SK-N-SH (cell line): ENCODE results near the gene ADISSP. TPM values are rescaled to one million over a fixed set of nuclear protein-coding genes. Genes with fewer than 3 reads are reported as not detected.
A peak's percentile ranks its signal among the peaks of the same experiment; 100 is the strongest.

Experiments used
- CTCF ChIA-PET: fragments of 300-600, 350-600 bp; formaldehyde crosslinking; extraction: SDS; loops from one replicate; lab custom pipeline; 2021; lab: Yijun Ruan, JAX
- POLR2A ChIA-PET: fragments of 350-600 bp; sonication (Branson Sonifier 250); formaldehyde crosslinking; extraction: SDS; loops from one replicate; lab custom pipeline; 2020; ENCODE audit warnings: antibody characterized with exemption, inconsistent platforms; lab: Yijun Ruan, JAX
- DNase-seq: peaks from one replicate; pipeline ENCODE4 v3.0.0; 2012
- H2AFZ ChIP-seq: fragments of 200-600 bp; sonication (generic); 2 replicates; pipeline ENCODE4 v1.8.1; 2016; ENCODE audit warnings: antibody characterized with exemption, mild to moderate bottlenecking, low read depth
- H3F3A ChIP-seq: fragments of 200-600 bp; sonication (generic); replicated peaks from 2 replicates; pipeline ENCODE3; 2016; ENCODE audit warnings: antibody characterized with exemption, mild to moderate bottlenecking; ENCODE audit not compliant: insufficient read depth
- H3K27ac ChIP-seq, 2 experiments: fragments of 200-500 bp in 1 of 2; fragments of 200-600 bp in 1 of 2; sonication (Bioruptor generic) in 1 of 2; sonication (generic), shearing (Covaris generic) in 1 of 2; 2 replicates each; pipeline versions ENCODE4 v1.5.1 to v1.6.1; 2014 to 2016; ENCODE audit warnings: low read depth in 2 of 2, inconsistent platforms in 1 of 2, low read length in 1 of 2, mild to moderate bottlenecking in 1 of 2, mixed read lengths in 1 of 2
- H3K27me3 ChIP-seq: fragments of 200-600 bp; sonication (generic), shearing (Covaris generic); 2 replicates; pipeline ENCODE4 v1.6.1; 2016; ENCODE audit warnings: mixed run types; ENCODE audit not compliant: insufficient read depth
- H3K36me3 ChIP-seq, 2 experiments: fragments of 200-500 bp in 1 of 2; fragments of 200-600 bp in 1 of 2; sonication (Bioruptor generic) in 1 of 2; sonication (generic) in 1 of 2; replicated peaks in 1 of 2; 2 replicates each; pipeline versions ENCODE3 to v1.5.1; 2014 to 2016; ENCODE audit warnings: low read length in 1 of 2, mild to moderate bottlenecking in 1 of 2; ENCODE audit not compliant: insufficient read depth in 2 of 2, control insufficient read depth in 1 of 2
- H3K4me1 ChIP-seq, 2 experiments: fragments of 200-500 bp in 1 of 2; fragments of 200-600 bp in 1 of 2; sonication (Bioruptor generic) in 1 of 2; sonication (generic), shearing (Covaris generic) in 1 of 2; 2 replicates each; pipeline versions ENCODE4 v1.5.1 to v1.6.1; 2014 to 2016; ENCODE audit warnings: low read depth in 1 of 2, low read length in 1 of 2, mixed run types in 1 of 2; ENCODE audit not compliant: insufficient read depth in 2 of 2, control insufficient read depth in 1 of 2
- H3K4me2 ChIP-seq: fragments of 200-600 bp; sonication (generic), shearing (Covaris generic); 2 replicates; pipeline ENCODE4 v1.6.1; 2017; ENCODE audit warnings: mixed run types
- H3K4me3 ChIP-seq, 2 experiments: fragments of 200-500 bp in 1 of 2; fragments of 200-600 bp in 1 of 2; sonication (Bioruptor generic) in 1 of 2; sonication (generic), shearing (Covaris generic) in 1 of 2; 2 replicates each; pipeline versions ENCODE4 v1.5.1 to v1.8.1; 2014 to 2016; ENCODE audit warnings: low read depth in 2 of 2, inconsistent platforms in 1 of 2, low read length in 1 of 2, mild to moderate bottlenecking in 1 of 2, mixed read lengths in 1 of 2, moderate library complexity in 1 of 2
- H3K79me2 ChIP-seq: fragments of 200-600 bp; sonication (generic); 2 replicates; pipeline ENCODE4 v1.8.1; 2017; ENCODE audit warnings: mild to moderate bottlenecking; ENCODE audit not compliant: insufficient read depth
- H3K9ac ChIP-seq: fragments of 200-600 bp; sonication (generic); 2 replicates; pipeline ENCODE4 v1.6.1; 2017; ENCODE audit warnings: mixed run types
- H3K9me2 ChIP-seq: fragments of 200-600 bp; sonication (generic); 2 replicates; pipeline ENCODE4 v1.6.1; 2017; ENCODE audit warnings: mixed run types
- H3K9me3 ChIP-seq: fragments of 200-600 bp; sonication (generic); 2 replicates; pipeline ENCODE4 v1.6.1; 2017; ENCODE audit warnings: mixed run types, mild to moderate bottlenecking, moderate library complexity
- H4K20me1 ChIP-seq: fragments of 200-600 bp; sonication (generic); 2 replicates; pipeline ENCODE4 v1.6.1; 2017; ENCODE audit warnings: mild to moderate bottlenecking, mixed run types; ENCODE audit not compliant: insufficient read depth
- CHD2 ChIP-seq: fragments of 150-350 bp; IDR thresholded peaks from 2 replicates; pipeline ENCODE4 v1.6.1; 2018; ENCODE audit warnings: low read length; ENCODE audit not compliant: partially characterized antibody
- ELF1 ChIP-seq: IDR thresholded peaks from 2 replicates; pipeline ENCODE4 v1.4.0; 2012
- GABPA ChIP-seq: IDR thresholded peaks from 2 replicates; pipeline ENCODE4 v1.4.0; 2012; ENCODE audit warnings: low read depth, mild to moderate bottlenecking
- GATA2 ChIP-seq: sonication (generic); formaldehyde crosslinking; IDR thresholded peaks from 2 replicates; pipeline ENCODE4 v1.5.0; 2020; ENCODE audit warnings: mild to moderate bottlenecking, missing genetic modification reagents
- MEF2A ChIP-seq: IDR thresholded peaks from 2 replicates; pipeline ENCODE4 v1.4.0; 2012; ENCODE audit warnings: low read depth, borderline replicate concordance
- POLR2AphosphoS5 ChIP-seq: IDR thresholded peaks from 2 replicates; pipeline ENCODE4 v1.6.1; 2012; ENCODE audit warnings: low read depth, low read length
- RAD21 ChIP-seq: IDR thresholded peaks from 2 replicates; pipeline ENCODE4 v1.6.1; 2012; ENCODE audit warnings: mild to moderate bottlenecking, low read length
- RCOR1 ChIP-seq: fragments of 150-350 bp; IDR thresholded peaks from 2 replicates; pipeline ENCODE4 v1.6.1; 2017; ENCODE audit warnings: antibody characterized with exemption, low read length
- RXRA ChIP-seq: IDR thresholded peaks from 2 replicates; pipeline ENCODE4 v1.4.0; 2012; ENCODE audit warnings: low read depth, mild to moderate bottlenecking, borderline replicate concordance
- SMC3 ChIP-seq: IDR thresholded peaks from 2 replicates; pipeline ENCODE4 v1.6.1; 2012; ENCODE audit warnings: low read depth, low read length, improper control_type of control experiment
- TCF12 ChIP-seq: IDR thresholded peaks from 2 replicates; pipeline ENCODE4 v1.4.0; 2012
- YY1 ChIP-seq: IDR thresholded peaks from 2 replicates; pipeline ENCODE4 v1.4.0; 2012; ENCODE audit warnings: low read depth, mild to moderate bottlenecking
- WGBS: methylation state at CpG from one replicate; pipeline ENCODE4 v1.1.6; 2017; ENCODE audit warnings: low lambda C conversion rate; 5-methylcytosine and 5-hydroxymethylcytosine counted together
- polyA plus RNA-seq, 3 experiments: library from polyadenylated mRNA; depleted of rRNA; stranded (reverse); fragments of >200 nt; gene quantifications; 2 replicates each; pipeline ENCODE4 v1.2.3, GENCODE V29; 2012
- TF ChIP-seq, protein P1 (sequence below): IDR thresholded peaks from 2 replicates; pipeline ENCODE4 v1.4.0; 2012; ENCODE audit warnings: low read depth, borderline replicate concordance
- TF ChIP-seq, protein P2 (sequence below): fragments of 150-350 bp; IDR thresholded peaks from 2 replicates; pipeline ENCODE4 v1.6.1; 2016; ENCODE audit warnings: mild to moderate bottlenecking, low read depth, low read length
- TF ChIP-seq, protein P3 (sequence below): IDR thresholded peaks from 2 replicates; pipeline ENCODE4 v1.6.1; 2012; ENCODE audit warnings: mild to moderate bottlenecking, low read depth, low read length, moderate library complexity
- TF ChIP-seq, protein P4 (sequence below): IDR thresholded peaks from 2 replicates; pipeline ENCODE4; 2012
- TF ChIP-seq, protein P5 (sequence below): fragments of 200-600 bp; sonication (generic); IDR thresholded peaks from 2 replicates; pipeline ENCODE4 v1.6.1; 2017; ENCODE audit warnings: antibody characterized with exemption, mild to moderate bottlenecking, moderate library complexity

The ADISSP gene
- polyA plus RNA-seq, 1 of the 3 experiments (the other 2 are of a cell fraction), result 73.9 TPM

DNA sequence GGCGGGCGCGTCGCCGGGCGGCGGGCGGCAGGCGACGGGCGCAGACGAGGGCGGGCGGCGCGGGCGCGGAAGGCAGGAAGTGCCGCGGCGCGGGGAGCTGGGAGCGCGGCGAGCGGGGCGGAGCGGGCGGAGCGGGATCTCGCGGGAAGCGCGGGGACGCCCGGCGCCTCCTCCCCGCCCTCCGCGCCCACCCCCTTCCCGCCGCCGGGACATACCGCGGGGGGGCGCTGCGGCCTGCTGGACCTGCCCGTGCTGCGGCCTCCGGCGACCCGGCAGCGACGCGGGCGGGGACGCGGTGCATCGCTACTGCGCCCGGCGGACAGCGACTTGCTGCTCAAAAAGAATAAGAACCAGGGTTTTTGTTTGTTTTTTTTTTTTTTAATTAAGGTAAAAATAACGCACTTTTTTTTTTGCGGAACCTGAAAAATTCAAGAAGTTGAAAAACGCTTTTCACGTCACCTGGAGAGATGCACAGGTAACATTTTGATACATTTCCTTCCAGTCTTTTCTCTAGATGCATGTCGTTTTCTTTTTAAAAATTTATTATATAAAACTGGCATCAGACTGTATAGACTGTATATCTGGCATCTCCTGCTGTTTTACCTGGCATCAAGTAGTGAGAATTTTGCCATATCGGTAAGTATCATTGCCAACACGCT lies 19.2 kb upstream of the ADISSP start, which contains the start of gene CENPB (continued):
- TF ChIP-seq, protein P1, sequence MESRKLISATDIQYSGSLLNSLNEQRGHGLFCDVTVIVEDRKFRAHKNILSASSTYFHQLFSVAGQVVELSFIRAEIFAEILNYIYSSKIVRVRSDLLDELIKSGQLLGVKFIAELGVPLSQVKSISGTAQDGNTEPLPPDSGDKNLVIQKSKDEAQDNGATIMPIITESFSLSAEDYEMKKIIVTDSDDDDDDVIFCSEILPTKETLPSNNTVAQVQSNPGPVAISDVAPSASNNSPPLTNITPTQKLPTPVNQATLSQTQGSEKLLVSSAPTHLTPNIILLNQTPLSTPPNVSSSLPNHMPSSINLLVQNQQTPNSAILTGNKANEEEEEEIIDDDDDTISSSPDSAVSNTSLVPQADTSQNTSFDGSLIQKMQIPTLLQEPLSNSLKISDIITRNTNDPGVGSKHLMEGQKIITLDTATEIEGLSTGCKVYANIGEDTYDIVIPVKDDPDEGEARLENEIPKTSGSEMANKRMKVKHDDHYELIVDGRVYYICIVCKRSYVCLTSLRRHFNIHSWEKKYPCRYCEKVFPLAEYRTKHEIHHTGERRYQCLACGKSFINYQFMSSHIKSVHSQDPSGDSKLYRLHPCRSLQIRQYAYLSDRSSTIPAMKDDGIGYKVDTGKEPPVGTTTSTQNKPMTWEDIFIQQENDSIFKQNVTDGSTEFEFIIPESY, result peak; percentile 94
- TF ChIP-seq SMC3, result peak; percentile 68
- peak; percentile 77 for TF ChIP-seq RAD21
- TF ChIP-seq ELF1, result peak; percentile 53; the same call in 1 of the 2 replicates

DNA sequence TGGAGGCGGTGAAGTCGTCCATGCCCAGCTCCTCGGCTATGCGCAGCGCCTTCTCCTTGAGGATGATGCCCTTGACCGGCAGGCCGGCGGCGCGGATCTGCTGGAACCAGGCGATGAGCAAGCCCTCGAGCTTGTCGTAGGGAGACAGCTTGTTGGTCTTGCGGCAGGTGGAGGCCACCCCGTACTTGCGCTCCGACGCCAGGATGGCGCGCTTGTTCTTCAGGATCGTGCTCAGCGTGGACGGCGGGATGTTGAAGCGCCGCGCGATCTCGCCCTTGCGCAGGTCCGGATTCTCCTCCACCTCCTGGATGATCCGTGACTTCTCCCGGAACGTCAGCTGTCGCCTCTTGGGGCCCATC lies 18.6 kb upstream of the ADISSP start:
- Histone ChIP-seq H3K4me1 (peaks cover 27 to 29% of the 10 kb centered on the region in 2 experiments; a peak in 3 of 4 replicates), H3K9me3 (no peaks in the 10 kb centered on the region), H3K27ac (peak overlapping the region; percentile 41 to 82), H3K4me2 (peak overlapping the region; percentile 96), H3K4me3 (peak overlapping the region; percentile 63 to 74), H3K36me3 (peaks cover 7 to 9% of the 10 kb centered on the region in 2 experiments), H4K20me1 (peaks cover 45% of the 10 kb centered on the region), H3K79me2 (peaks cover 40% of the 10 kb centered on the region), H3K9me2 (no peaks in the 10 kb centered on the region), H2AFZ (no peak overlapping the region), H3K27me3 (no peaks in the 10 kb centered on the region), H3F3A (peaks cover 15% of the 10 kb centered on the region), H3K9ac (peak overlapping the region; percentile 71)
- peak; percentile 73 for DNase-seq
- ChIA-PET CTCF (interaction anchor here (0.6 to 6.4 kb wide), 23 partner anchors 8 to 1057 kb away, joined by 3 to 161 read pairs (median 5); partner anchors contain the start of genes ADISSP, AP5S1 and CDC25B), POLR2A (interaction anchor here (1.0 to 2.8 kb wide), 5 partner anchors 18 to 82 kb away, joined by 3 to 20 read pairs (median 11); partner anchors contain the start of genes ADISSP and AP5S1)
- no CpG with 5 or more reads among the region's 35 CpGs for WGBS
- no peak for TF ChIP-seq SMC3
- TF ChIP-seq, protein P1, result no peak; the same call in 1 of the 2 replicates
- TF ChIP-seq, protein P2, sequence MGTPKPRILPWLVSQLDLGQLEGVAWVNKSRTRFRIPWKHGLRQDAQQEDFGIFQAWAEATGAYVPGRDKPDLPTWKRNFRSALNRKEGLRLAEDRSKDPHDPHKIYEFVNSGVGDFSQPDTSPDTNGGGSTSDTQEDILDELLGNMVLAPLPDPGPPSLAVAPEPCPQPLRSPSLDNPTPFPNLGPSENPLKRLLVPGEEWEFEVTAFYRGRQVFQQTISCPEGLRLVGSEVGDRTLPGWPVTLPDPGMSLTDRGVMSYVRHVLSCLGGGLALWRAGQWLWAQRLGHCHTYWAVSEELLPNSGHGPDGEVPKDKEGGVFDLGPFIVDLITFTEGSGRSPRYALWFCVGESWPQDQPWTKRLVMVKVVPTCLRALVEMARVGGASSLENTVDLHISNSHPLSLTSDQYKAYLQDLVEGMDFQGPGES, result no peak
- TF ChIP-seq, protein P3, sequence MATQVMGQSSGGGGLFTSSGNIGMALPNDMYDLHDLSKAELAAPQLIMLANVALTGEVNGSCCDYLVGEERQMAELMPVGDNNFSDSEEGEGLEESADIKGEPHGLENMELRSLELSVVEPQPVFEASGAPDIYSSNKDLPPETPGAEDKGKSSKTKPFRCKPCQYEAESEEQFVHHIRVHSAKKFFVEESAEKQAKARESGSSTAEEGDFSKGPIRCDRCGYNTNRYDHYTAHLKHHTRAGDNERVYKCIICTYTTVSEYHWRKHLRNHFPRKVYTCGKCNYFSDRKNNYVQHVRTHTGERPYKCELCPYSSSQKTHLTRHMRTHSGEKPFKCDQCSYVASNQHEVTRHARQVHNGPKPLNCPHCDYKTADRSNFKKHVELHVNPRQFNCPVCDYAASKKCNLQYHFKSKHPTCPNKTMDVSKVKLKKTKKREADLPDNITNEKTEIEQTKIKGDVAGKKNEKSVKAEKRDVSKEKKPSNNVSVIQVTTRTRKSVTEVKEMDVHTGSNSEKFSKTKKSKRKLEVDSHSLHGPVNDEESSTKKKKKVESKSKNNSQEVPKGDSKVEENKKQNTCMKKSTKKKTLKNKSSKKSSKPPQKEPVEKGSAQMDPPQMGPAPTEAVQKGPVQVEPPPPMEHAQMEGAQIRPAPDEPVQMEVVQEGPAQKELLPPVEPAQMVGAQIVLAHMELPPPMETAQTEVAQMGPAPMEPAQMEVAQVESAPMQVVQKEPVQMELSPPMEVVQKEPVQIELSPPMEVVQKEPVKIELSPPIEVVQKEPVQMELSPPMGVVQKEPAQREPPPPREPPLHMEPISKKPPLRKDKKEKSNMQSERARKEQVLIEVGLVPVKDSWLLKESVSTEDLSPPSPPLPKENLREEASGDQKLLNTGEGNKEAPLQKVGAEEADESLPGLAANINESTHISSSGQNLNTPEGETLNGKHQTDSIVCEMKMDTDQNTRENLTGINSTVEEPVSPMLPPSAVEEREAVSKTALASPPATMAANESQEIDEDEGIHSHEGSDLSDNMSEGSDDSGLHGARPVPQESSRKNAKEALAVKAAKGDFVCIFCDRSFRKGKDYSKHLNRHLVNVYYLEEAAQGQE, result no peak
- no peak for TF ChIP-seq RXRA
- TF ChIP-seq, protein P4, sequence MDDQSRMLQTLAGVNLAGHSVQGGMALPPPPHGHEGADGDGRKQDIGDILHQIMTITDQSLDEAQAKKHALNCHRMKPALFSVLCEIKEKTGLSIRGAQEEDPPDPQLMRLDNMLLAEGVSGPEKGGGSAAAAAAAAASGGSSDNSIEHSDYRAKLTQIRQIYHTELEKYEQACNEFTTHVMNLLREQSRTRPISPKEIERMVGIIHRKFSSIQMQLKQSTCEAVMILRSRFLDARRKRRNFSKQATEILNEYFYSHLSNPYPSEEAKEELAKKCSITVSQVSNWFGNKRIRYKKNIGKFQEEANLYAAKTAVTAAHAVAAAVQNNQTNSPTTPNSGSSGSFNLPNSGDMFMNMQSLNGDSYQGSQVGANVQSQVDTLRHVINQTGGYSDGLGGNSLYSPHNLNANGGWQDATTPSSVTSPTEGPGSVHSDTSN, result no peak
- no peak for TF ChIP-seq GABPA
- no peak for TF ChIP-seq POLR2AphosphoS5
- no peak for TF ChIP-seq TCF12
- TF ChIP-seq GATA2 (CRISPR knock-in tag), result no peak
- no peak for TF ChIP-seq YY1
- TF ChIP-seq, protein P5, sequence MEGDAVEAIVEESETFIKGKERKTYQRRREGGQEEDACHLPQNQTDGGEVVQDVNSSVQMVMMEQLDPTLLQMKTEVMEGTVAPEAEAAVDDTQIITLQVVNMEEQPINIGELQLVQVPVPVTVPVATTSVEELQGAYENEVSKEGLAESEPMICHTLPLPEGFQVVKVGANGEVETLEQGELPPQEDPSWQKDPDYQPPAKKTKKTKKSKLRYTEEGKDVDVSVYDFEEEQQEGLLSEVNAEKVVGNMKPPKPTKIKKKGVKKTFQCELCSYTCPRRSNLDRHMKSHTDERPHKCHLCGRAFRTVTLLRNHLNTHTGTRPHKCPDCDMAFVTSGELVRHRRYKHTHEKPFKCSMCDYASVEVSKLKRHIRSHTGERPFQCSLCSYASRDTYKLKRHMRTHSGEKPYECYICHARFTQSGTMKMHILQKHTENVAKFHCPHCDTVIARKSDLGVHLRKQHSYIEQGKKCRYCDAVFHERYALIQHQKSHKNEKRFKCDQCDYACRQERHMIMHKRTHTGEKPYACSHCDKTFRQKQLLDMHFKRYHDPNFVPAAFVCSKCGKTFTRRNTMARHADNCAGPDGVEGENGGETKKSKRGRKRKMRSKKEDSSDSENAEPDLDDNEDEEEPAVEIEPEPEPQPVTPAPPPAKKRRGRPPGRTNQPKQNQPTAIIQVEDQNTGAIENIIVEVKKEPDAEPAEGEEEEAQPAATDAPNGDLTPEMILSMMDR, result no peak
- no peak for TF ChIP-seq ELF1
- TF ChIP-seq MEF2A, result no peak
- no peak for TF ChIP-seq RCOR1
- TF ChIP-seq CHD2, result peak; percentile 57
